HEK293 (cell line): ENCODE measurements around the gene CHRNE.

Experiments used
- SCRT2 ChIP-seq: fragments of 450-650 bp; formaldehyde crosslinking; IDR thresholded peaks from 2 replicates; pipeline ENCODE4 v1.5.1; 2016; ENCODE audit warnings: missing biosample characterization, missing genetic modification characterization
- SP2 ChIP-seq: fragments of 450-650 bp; formaldehyde crosslinking; IDR thresholded peaks from 2 replicates; pipeline ENCODE4 v1.5.1; 2016; ENCODE audit warnings: missing biosample characterization, missing genetic modification characterization
- ZFP37 ChIP-seq: fragments of 450-650 bp; formaldehyde crosslinking; IDR thresholded peaks from 2 replicates; pipeline ENCODE4 v1.5.1; 2016; ENCODE audit warnings: missing biosample characterization, missing genetic modification characterization
- ZNF560 ChIP-seq: fragments of 450-650 bp; formaldehyde crosslinking; IDR thresholded peaks from 2 replicates; pipeline ENCODE4 v1.5.1; 2017; ENCODE audit warnings: missing biosample characterization, missing genetic modification characterization, borderline replicate concordance
- ZNF626 ChIP-seq: fragments of 450-650 bp; sonication (Bioruptor Pico); formaldehyde crosslinking; IDR thresholded peaks from 2 replicates; pipeline ENCODE4 v1.5.1; 2018; ENCODE audit warnings: missing biosample characterization, missing genetic modification characterization, inconsistent platforms
- ZNF629 ChIP-seq: fragments of 450-650 bp; formaldehyde crosslinking; IDR thresholded peaks from 2 replicates; pipeline ENCODE4 v1.5.1; 2017; ENCODE audit warnings: missing biosample characterization, missing genetic modification characterization
- TF ChIP-seq, protein P1 (sequence below): fragments of 450-650 bp; formaldehyde crosslinking; IDR thresholded peaks from 2 replicates; pipeline ENCODE4 v1.5.1; 2016; ENCODE audit warnings: missing biosample characterization, missing genetic modification characterization
- TF ChIP-seq, protein P2 (sequence below): IDR thresholded peaks from 2 replicates; pipeline ENCODE4 v1.6.1; 2011; ENCODE audit warnings: mild to moderate bottlenecking, low read depth, low read length, borderline replicate concordance
- TF ChIP-seq, protein P3 (sequence below): fragments of 450-650 bp; formaldehyde crosslinking; IDR thresholded peaks from 2 replicates; pipeline ENCODE4 v1.5.1; 2016; ENCODE audit warnings: missing biosample characterization, missing genetic modification characterization

DNA sequence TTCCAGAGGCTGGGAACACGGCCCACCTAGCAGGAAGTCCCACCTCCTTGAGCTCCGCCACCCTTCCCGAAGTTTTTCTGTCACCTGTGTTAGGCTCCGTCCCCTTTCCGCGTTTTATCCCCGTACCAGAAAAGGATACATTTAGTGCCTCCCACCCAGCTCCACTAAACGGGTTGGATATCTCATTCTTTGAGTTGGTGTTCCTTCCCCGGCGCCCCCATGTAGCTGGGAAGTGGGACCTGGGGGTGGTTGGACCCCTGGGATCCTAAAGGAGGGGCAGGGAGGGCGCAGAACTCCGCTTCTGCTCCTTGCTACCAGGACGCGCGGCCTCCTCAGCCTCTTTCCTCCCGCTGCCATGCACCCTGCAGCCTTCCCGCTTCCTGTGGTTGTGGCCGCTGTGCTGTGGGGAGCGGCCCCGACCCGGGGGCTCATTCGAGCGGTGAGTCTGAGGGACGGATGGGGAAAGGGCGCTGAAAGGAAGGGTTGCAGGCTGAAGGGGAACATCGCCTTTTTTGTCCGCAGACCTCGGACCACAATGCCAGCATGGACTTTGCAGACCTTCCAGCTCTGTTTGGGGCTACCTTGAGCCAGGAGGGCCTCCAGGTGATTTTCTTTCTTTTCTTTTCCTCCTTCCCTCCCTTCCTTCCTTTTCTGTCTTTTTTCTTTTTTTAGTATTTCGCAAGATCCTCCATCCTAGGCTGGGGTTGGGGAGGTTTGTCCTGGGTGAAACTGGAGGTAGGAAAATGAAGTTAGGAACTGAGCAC is 37.8 kb upstream of the CHRNE start:
- TF ChIP-seq, protein P1, sequence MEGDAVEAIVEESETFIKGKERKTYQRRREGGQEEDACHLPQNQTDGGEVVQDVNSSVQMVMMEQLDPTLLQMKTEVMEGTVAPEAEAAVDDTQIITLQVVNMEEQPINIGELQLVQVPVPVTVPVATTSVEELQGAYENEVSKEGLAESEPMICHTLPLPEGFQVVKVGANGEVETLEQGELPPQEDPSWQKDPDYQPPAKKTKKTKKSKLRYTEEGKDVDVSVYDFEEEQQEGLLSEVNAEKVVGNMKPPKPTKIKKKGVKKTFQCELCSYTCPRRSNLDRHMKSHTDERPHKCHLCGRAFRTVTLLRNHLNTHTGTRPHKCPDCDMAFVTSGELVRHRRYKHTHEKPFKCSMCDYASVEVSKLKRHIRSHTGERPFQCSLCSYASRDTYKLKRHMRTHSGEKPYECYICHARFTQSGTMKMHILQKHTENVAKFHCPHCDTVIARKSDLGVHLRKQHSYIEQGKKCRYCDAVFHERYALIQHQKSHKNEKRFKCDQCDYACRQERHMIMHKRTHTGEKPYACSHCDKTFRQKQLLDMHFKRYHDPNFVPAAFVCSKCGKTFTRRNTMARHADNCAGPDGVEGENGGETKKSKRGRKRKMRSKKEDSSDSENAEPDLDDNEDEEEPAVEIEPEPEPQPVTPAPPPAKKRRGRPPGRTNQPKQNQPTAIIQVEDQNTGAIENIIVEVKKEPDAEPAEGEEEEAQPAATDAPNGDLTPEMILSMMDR (tag by site-specific recombination), result no peak
- TF ChIP-seq ZNF629, result no peak
- TF ChIP-seq SP2 (tag by site-specific recombination), result no peak
- TF ChIP-seq ZNF560 (tag by site-specific recombination), result no peak
- no peak for TF ChIP-seq ZFP37
- TF ChIP-seq SCRT2 (tag by site-specific recombination), result no peak
- TF ChIP-seq, protein P2, sequence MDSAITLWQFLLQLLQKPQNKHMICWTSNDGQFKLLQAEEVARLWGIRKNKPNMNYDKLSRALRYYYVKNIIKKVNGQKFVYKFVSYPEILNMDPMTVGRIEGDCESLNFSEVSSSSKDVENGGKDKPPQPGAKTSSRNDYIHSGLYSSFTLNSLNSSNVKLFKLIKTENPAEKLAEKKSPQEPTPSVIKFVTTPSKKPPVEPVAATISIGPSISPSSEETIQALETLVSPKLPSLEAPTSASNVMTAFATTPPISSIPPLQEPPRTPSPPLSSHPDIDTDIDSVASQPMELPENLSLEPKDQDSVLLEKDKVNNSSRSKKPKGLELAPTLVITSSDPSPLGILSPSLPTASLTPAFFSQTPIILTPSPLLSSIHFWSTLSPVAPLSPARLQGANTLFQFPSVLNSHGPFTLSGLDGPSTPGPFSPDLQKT, result no peak
- TF ChIP-seq, protein P3, sequence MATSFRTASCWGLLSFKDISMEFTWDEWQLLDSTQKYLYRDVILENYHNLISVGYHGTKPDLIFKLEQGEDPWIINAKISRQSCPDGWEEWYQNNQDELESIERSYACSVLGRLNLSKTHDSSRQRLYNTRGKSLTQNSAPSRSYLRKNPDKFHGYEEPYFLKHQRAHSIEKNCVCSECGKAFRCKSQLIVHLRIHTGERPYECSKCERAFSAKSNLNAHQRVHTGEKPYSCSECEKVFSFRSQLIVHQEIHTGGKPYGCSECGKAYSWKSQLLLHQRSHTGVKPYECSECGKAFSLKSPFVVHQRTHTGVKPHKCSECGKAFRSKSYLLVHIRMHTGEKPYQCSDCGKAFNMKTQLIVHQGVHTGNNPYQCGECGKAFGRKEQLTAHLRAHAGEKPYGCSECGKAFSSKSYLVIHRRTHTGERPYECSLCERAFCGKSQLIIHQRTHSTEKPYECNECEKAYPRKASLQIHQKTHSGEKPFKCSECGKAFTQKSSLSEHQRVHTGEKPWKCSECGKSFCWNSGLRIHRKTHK (tag by site-specific recombination), result no peak
- no peak for TF ChIP-seq ZNF626 (tag by site-specific recombination)
